H9 (cell line): ENCODE measurements around the gene SQSTM1. TPM values are rescaled to one million over a fixed set of nuclear protein-coding genes. Genes with fewer than 3 reads are reported as not detected.
"Not testable (repeated sequence)": the region's sequence is repeated elsewhere in the genome, so short reads cannot be mapped to it uniquely, and the experiment has no call there.

Experiments used
- DNase-seq: peaks from one replicate; pipeline ENCODE4 v3.0.0-alpha.2; 2017
- H2AFZ ChIP-seq: one replicate; pipeline ENCODE4 v1.6.1; 2013; ENCODE audit warnings: mild to moderate bottlenecking, low read length, control low read depth, moderate library complexity
- H2AK5ac ChIP-seq: 2 replicates; pipeline ENCODE4 v1.6.1; 2013; ENCODE audit warnings: low read length, control low read depth, mixed read lengths; ENCODE audit not compliant: insufficient read length
- H2BK120ac ChIP-seq: one replicate; pipeline ENCODE4 v1.6.1; 2013; ENCODE audit warnings: low read depth, mild to moderate bottlenecking, low read length, control low read depth, inconsistent platforms; ENCODE audit not compliant: poor library complexity, severe bottlenecking
- H2BK12ac ChIP-seq: 2 replicates; pipeline ENCODE4 v1.6.1; 2013; ENCODE audit warnings: low read length, control low read depth, mixed read lengths, low read depth; ENCODE audit not compliant: insufficient read length
- H2BK15ac ChIP-seq: 2 replicates; pipeline ENCODE4 v1.6.1; 2013; ENCODE audit warnings: low read depth, low read length, control low read depth
- H2BK20ac ChIP-seq: one replicate; pipeline ENCODE4 v1.6.1; 2013; ENCODE audit warnings: low read depth, mild to moderate bottlenecking, low read length, control low read depth, inconsistent platforms; ENCODE audit not compliant: poor library complexity, severe bottlenecking
- H2BK5ac ChIP-seq: 2 replicates; pipeline ENCODE4 v1.6.1; 2013; ENCODE audit warnings: low read length, control low read depth, mixed read lengths; ENCODE audit not compliant: insufficient read length
- H3K14ac ChIP-seq: 2 replicates; pipeline ENCODE4 v1.6.1; 2013; ENCODE audit warnings: low read length, control low read depth; ENCODE audit not compliant: insufficient read depth
- H3K18ac ChIP-seq: 2 replicates; pipeline ENCODE4 v1.6.1; 2013; ENCODE audit warnings: low read depth, mild to moderate bottlenecking, mixed read lengths, low read length, control low read depth; ENCODE audit not compliant: insufficient read length
- H3K23ac ChIP-seq: 2 replicates; pipeline ENCODE4 v1.6.1; 2013; ENCODE audit warnings: low read length, control low read depth, mixed read lengths, low read depth; ENCODE audit not compliant: insufficient read length
- H3K23me2 ChIP-seq: 2 replicates; pipeline ENCODE4 v1.6.1; 2013; ENCODE audit warnings: low read depth, mild to moderate bottlenecking, mixed read lengths, low read length, control low read depth; ENCODE audit not compliant: insufficient read length, poor library complexity, severe bottlenecking
- H3K27ac ChIP-seq: 2 replicates; pipeline ENCODE4 v1.5.1; 2013; ENCODE audit warnings: low read length, control low read depth, mixed read lengths, low read depth; ENCODE audit not compliant: insufficient read length
- H3K27me3 ChIP-seq: 2 replicates; pipeline ENCODE4 v1.6.1; 2013; ENCODE audit warnings: low read length, control low read depth, inconsistent platforms; ENCODE audit not compliant: insufficient read depth
- H3K4ac ChIP-seq: 2 replicates; pipeline ENCODE4 v1.6.1; 2013; ENCODE audit warnings: low read depth, mild to moderate bottlenecking, control low read depth, inconsistent platforms, low read length, moderate library complexity
- H3K4me1 ChIP-seq: 2 replicates; pipeline ENCODE4 v1.6.1; 2013; ENCODE audit warnings: low read length, control low read depth, inconsistent platforms; ENCODE audit not compliant: insufficient read depth
- H3K4me2 ChIP-seq: 2 replicates; pipeline ENCODE4 v1.6.1; 2013; ENCODE audit warnings: low read length, control low read depth, mixed read lengths; ENCODE audit not compliant: insufficient read length, insufficient read depth
- H3K56ac ChIP-seq: 2 replicates; pipeline ENCODE4 v1.6.1; 2013; ENCODE audit warnings: low read depth, mild to moderate bottlenecking, mixed read lengths, low read length, control low read depth; ENCODE audit not compliant: insufficient read length
- H3K79me1 ChIP-seq: 2 replicates; pipeline ENCODE4 v1.6.1; 2013; ENCODE audit warnings: low read depth, mild to moderate bottlenecking, moderate library complexity, low read length, control low read depth, inconsistent platforms; ENCODE audit not compliant: insufficient read depth, poor library complexity, severe bottlenecking
- H3K79me2 ChIP-seq: 2 replicates; pipeline ENCODE4 v1.6.1; 2013; ENCODE audit warnings: low read length, control low read depth, inconsistent platforms; ENCODE audit not compliant: insufficient read depth
- H3K9ac ChIP-seq: 2 replicates; pipeline ENCODE4 v1.6.1; 2013; ENCODE audit warnings: low read length, control low read depth, mixed read lengths; ENCODE audit not compliant: insufficient read length; ENCODE audit errors: extremely low read depth
- H3K9me3 ChIP-seq: one replicate; pipeline ENCODE4 v1.6.1; 2013; ENCODE audit warnings: low read depth, low read length, inconsistent platforms; ENCODE audit not compliant: control insufficient read depth
- H3T11ph ChIP-seq: one replicate; pipeline ENCODE4 v1.6.1; 2013; ENCODE audit warnings: mild to moderate bottlenecking, low read length, control low read depth, inconsistent platforms
- H4K20me1 ChIP-seq: one replicate; pipeline ENCODE4 v1.6.1; 2013; ENCODE audit not compliant: control insufficient read depth, insufficient read length, insufficient read depth
- H4K5ac ChIP-seq: 2 replicates; pipeline ENCODE4 v1.6.1; 2013; ENCODE audit warnings: low read depth, mild to moderate bottlenecking, mixed read lengths, low read length, control low read depth; ENCODE audit not compliant: insufficient read length
- H4K8ac ChIP-seq: replicated peaks from 2 replicates; pipeline ENCODE4 v1.6.1; 2013; ENCODE audit warnings: low read length, control low read depth, mixed read lengths, low read depth; ENCODE audit not compliant: insufficient read length
- H4K91ac ChIP-seq: 2 replicates; pipeline ENCODE4 v1.6.1; 2013; ENCODE audit warnings: low read depth, mild to moderate bottlenecking, moderate library complexity, mixed read lengths, low read length, control low read depth; ENCODE audit not compliant: insufficient read length
- H3K27ac Mint-ChIP-seq, 3 experiments: 2 replicates in 2 of 3; 3 replicates in 1 of 3; pipeline ENCODE4 v1.8.0; 2020 to 2021; ENCODE audit warnings: mixed read lengths in 3 of 3, mild to moderate bottlenecking in 1 of 3, moderate library complexity in 1 of 3
- H3K27me3 Mint-ChIP-seq: 2 replicates; pipeline ENCODE4 v1.8.0; 2021; ENCODE audit warnings: low read depth, mild to moderate bottlenecking, moderate library complexity, mixed read lengths
- H3K36me3 Mint-ChIP-seq, 3 experiments: 2 replicates in 2 of 3; 3 replicates in 1 of 3; pipeline ENCODE4 v1.8.0; 2020 to 2021; ENCODE audit warnings: low read depth in 3 of 3, mixed read lengths in 3 of 3; ENCODE audit not compliant: insufficient read depth in 1 of 3
- H3K4me1 Mint-ChIP-seq, 2 experiments: 2 replicates each; pipeline ENCODE4 v1.8.0; 2020; ENCODE audit warnings: mixed read lengths in 2 of 2
- H3K4me3 Mint-ChIP-seq, 2 experiments: 2 replicates in 1 of 2; 3 replicates in 1 of 2; pipeline ENCODE4 v1.8.0; 2020 to 2021; ENCODE audit warnings: mild to moderate bottlenecking in 2 of 2, mixed read lengths in 2 of 2, moderate library complexity in 1 of 2
- H3K9me3 Mint-ChIP-seq, 2 experiments: 2 replicates in 1 of 2; 3 replicates in 1 of 2; pipeline ENCODE4 v1.8.0; 2020; ENCODE audit warnings: mild to moderate bottlenecking in 2 of 2, mixed read lengths in 2 of 2, moderate library complexity in 1 of 2
- CTCF ChIP-seq: fragments of 200-600 bp; sonication (generic); conservative IDR thresholded peaks from 3 replicates; pipeline ENCODE4 v1.8.0; 2021; ENCODE audit warnings: antibody characterized with exemption, mild to moderate bottlenecking
- WGBS: extraction: QIAGEN DNeasy Blood & Tissue Kit; methylation state at CpG from one replicate; pipeline ENCODE4 v1.1.7; 2013; ENCODE audit warnings: missing lambda C conversion rate, low lambda C conversion rate, mixed read lengths; ENCODE audit not compliant: insufficient read length; ENCODE audit errors: extremely low coverage; 5-methylcytosine and 5-hydroxymethylcytosine counted together
- total RNA-seq: library from RNA; stranded (reverse); gene quantifications from 2 replicates; pipeline ENCODE4 v1.2.1, GENCODE V29; 2021

SQSTM1 gene
- total RNA-seq, 1 experiment from 2014 or later = 144 TPM

GRCh38 chr5:179788193-179788854 is 32.4 kb upstream of the SQSTM1 start:
- Histone ChIP-seq H2BK12ac (no peak overlapping the region), H3K14ac (no peak overlapping the region), H3K9me3 (no peaks in the 10 kb centered on the region), H3K56ac (no peak overlapping the region), H4K91ac (no peak overlapping the region), H3K9ac (no peak overlapping the region), H3K27me3 (no peaks in the 10 kb centered on the region), H2BK120ac (no peak overlapping the region), H4K8ac (no peak overlapping the region), H3K23ac (no peak overlapping the region), H3K4ac (no peak overlapping the region), H2BK15ac (no peak overlapping the region), H3K4me2 (no peak overlapping the region), H3K18ac (no peak overlapping the region), H2BK5ac (no peak overlapping the region), H3K27ac (no peak overlapping the region), H3K23me2 (no peaks in the 10 kb centered on the region), H3T11ph (no peak overlapping the region), H3K79me2 (no peaks in the 10 kb centered on the region), H2BK20ac (no peak overlapping the region), H3K4me1 (no peaks in the 10 kb centered on the region), H3K79me1 (no peaks in the 10 kb centered on the region), H2AK5ac (no peak overlapping the region), H4K5ac (no peak overlapping the region), H2AFZ (no peak overlapping the region), H4K20me1 (no peaks in the 10 kb centered on the region)
- no peak for TF ChIP-seq CTCF
- H3K9me3 Mint-ChIP-seq = peaks cover 3 to 4% of the 10 kb centered on the region in 2 experiments
- H3K27me3 Mint-ChIP-seq = peaks cover 10% of the 10 kb centered on the region
- no peak overlapping the region for H3K27ac Mint-ChIP-seq
- WGBS = no CpG with 5 or more reads among the region's 7 CpGs
- DNase-seq = no peak
- H3K4me3 Mint-ChIP-seq = no peak overlapping the region
- H3K4me1 Mint-ChIP-seq = peaks cover 4% of the 10 kb centered on the region in 2 experiments
- H3K36me3 Mint-ChIP-seq = peaks cover 2 to 4% (median 4%) of the 10 kb centered on the region in 3 experiments; a peak in 4 of 7 replicates

GRCh38 chr5:179789278-179789677 is 31.4 kb upstream of the SQSTM1 start:
- not testable (repeated sequence) for H3K9me3 Mint-ChIP-seq, H3K23me2 ChIP-seq

More at GRCh38 chr5:179789278-179789677, 31.4 kb upstream of the SQSTM1 start:
- H2BK15ac ChIP-seq, H3K79me2 ChIP-seq, H3K4me1 ChIP-seq, H3K27ac ChIP-seq, H4K8ac ChIP-seq, H4K5ac ChIP-seq, H2BK20ac ChIP-seq, H4K20me1 ChIP-seq, H2BK120ac ChIP-seq, H3K79me1 ChIP-seq, DNase-seq, H2AK5ac ChIP-seq, H4K91ac ChIP-seq, H3K27me3 Mint-ChIP-seq, H3K4ac ChIP-seq, H3K27me3 ChIP-seq, H2AFZ ChIP-seq, H2BK5ac ChIP-seq, H3K36me3 Mint-ChIP-seq, H3K4me2 ChIP-seq, H3K23ac ChIP-seq, H3K27ac Mint-ChIP-seq, H3T11ph ChIP-seq, H3K4me3 Mint-ChIP-seq, H3K14ac ChIP-seq, H3K18ac ChIP-seq, H2BK12ac ChIP-seq, H3K9ac ChIP-seq, H3K56ac ChIP-seq, H3K9me3 ChIP-seq: not testable (repeated sequence)
- peaks cover 7 to 10% of the 10 kb centered on the region in 2 experiments for H3K4me1 Mint-ChIP-seq
- no CpG with 5 or more reads among the region's 9 CpGs for WGBS
